Measurements from ENCODE around the gene LLGL2.

LLGL2 gene

DNA sequence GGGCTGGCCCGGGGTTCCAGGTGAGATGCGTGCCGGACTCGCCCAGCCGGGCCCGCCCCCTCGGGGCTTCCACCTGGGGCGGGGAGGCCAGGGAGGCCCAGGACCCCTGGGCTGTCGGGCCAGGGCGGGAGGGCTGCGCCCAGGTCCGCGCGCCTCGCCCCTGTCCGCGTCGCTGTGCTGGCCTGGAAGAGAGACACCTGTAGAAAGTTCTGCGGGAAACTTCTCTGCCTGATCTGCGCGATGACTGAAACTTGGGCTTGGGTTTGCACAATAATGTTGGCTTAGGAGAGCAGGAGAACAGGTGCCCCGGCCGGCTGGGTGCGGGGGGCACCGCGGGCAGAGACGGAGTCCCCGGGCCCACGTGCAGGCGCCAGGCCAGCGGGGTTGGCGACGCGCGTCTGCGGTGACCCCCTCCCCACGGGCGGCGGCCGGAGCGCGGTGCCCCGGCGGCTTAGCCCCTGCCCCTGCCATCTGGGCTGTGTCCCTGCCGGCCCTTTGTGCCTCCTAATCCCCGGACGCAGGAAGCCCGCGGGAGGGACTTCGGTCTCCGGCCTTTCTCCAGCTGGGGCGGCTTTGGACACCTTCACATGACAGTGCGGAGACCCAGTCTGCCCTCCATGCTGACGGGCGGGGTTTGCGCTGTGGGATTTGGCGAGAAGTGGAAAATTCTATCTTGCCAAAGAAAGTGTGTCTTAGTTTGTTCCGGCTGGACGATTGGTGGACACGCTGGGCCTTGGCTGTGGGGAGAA is 483 bp downstream of the LLGL2 start:
- TF ChIP-seq EZH2phosphoT487 (IDR thresholded peaks at IDR 0.05; ENCODE audit: low read length) (no peak), EZH2 (optimal IDR thresholded peaks at IDR 0.05; ENCODE audit: low read depth, low read length) (no peak)
- TF ChIP-seq, protein P1, sequence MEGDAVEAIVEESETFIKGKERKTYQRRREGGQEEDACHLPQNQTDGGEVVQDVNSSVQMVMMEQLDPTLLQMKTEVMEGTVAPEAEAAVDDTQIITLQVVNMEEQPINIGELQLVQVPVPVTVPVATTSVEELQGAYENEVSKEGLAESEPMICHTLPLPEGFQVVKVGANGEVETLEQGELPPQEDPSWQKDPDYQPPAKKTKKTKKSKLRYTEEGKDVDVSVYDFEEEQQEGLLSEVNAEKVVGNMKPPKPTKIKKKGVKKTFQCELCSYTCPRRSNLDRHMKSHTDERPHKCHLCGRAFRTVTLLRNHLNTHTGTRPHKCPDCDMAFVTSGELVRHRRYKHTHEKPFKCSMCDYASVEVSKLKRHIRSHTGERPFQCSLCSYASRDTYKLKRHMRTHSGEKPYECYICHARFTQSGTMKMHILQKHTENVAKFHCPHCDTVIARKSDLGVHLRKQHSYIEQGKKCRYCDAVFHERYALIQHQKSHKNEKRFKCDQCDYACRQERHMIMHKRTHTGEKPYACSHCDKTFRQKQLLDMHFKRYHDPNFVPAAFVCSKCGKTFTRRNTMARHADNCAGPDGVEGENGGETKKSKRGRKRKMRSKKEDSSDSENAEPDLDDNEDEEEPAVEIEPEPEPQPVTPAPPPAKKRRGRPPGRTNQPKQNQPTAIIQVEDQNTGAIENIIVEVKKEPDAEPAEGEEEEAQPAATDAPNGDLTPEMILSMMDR (IDR thresholded peaks at IDR 0.05; ENCODE audit: low read length) = no peak
- peak overlapping the region; percentile 26; the same call in 1 of the 2 replicates for H3K9ac ChIP-seq (ENCODE audit: low read length)
- H3K36me3 ChIP-seq (replicated peaks; ENCODE audit: insufficient read depth, low read length) = no peaks in the 10 kb centered on the region
- H3K9me2 ChIP-seq (replicated peaks; ENCODE audit: insufficient read depth, low read length) = no peaks in the 10 kb centered on the region
- H4K20me1 ChIP-seq (ENCODE audit: insufficient read depth, low read length) = no peaks in the 10 kb centered on the region
- no peaks in the 10 kb centered on the region for H3K9me3 ChIP-seq (replicated peaks; ENCODE audit: insufficient read depth, low read length)
- H3F3A ChIP-seq (ENCODE audit: insufficient read depth, low read length) = 0 out of 2 replicates have a peak, but pooled peaks cover 3% of the 10 kb centered on the region
- H2AFZ ChIP-seq (ENCODE audit: low read length) = peak overlapping the region; percentile 57
- no peak for DNase-seq
- H3K27me3 ChIP-seq (replicated peaks; ENCODE audit: insufficient read depth, low read length) = no peaks in the 10 kb centered on the region
- H3K4me1 ChIP-seq (ENCODE audit: low read length) = peaks cover 11% of the 10 kb centered on the region
- H3K4me2 ChIP-seq (ENCODE audit: low read depth, low read length) = peak overlapping the region; percentile 83
- no peaks in the 10 kb centered on the region for H3K79me2 ChIP-seq (ENCODE audit: low read length)
- no peak overlapping the region for H3K27ac ChIP-seq (ENCODE audit: low read length)
- peak overlapping the region; percentile 61 for H3K4me3 ChIP-seq (ENCODE audit: low read length)

DNA sequence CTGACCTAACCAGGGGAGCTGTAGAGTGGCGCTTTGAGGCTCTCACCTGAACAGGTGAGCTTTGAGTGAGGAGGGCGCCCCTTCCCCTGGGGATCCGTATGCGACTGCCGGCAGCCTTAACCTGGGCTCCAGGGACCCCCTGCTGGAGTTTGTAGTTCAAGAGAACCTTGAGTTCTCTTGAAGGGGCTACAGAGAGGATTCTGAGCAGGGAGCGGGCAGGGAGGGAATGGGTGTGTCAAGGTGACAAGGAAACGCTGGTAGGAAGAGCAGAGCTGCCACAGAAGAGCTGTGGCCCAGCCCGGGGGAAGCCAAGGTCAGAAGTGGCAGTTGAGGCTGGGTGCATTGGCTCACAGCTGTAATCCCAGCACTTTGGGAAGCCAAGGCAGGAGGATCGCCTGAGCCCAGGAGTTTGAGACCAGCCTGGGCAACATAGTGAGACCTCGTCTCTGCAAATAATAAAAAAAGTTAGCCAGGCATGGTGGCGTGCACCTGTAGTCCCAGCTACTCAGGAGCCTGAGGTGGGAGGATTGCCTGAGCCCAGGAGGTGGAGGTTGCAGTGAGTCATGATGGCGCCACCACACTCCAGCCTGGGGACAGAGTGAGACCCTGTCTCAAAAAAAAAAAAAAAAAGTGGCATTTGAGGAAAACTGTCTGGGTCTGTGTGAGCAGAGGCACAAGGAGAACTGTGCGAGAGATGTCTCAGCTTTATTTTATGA is 1.2 kb downstream of the LLGL2 start:
- Histone ChIP-seq H3K4me3 (ENCODE audit: low read length) (peak overlapping the region; percentile 61), H3K4me1 (ENCODE audit: low read length) (peaks cover 11% of the 10 kb centered on the region), H3K27ac (ENCODE audit: low read length) (no peak overlapping the region), H3F3A (ENCODE audit: insufficient read depth, low read length) (0 out of 2 replicates have a peak, but pooled peaks cover 3% of the 10 kb centered on the region), H3K4me2 (ENCODE audit: low read depth, low read length) (peak overlapping the region; percentile 83), H3K36me3 (replicated peaks; ENCODE audit: insufficient read depth, low read length) (no peaks in the 10 kb centered on the region), H3K79me2 (ENCODE audit: low read length) (no peaks in the 10 kb centered on the region), H3K9me2 (replicated peaks; ENCODE audit: insufficient read depth, low read length) (no peaks in the 10 kb centered on the region), H3K9me3 (replicated peaks; ENCODE audit: insufficient read depth, low read length) (no peaks in the 10 kb centered on the region), H2AFZ (ENCODE audit: low read length) (no peak overlapping the region; the same call in 1 of the 2 replicates), H4K20me1 (ENCODE audit: insufficient read depth, low read length) (no peaks in the 10 kb centered on the region), H3K9ac (ENCODE audit: low read length) (no peak overlapping the region), H3K27me3 (replicated peaks; ENCODE audit: insufficient read depth, low read length) (no peaks in the 10 kb centered on the region)
- TF ChIP-seq, protein P1 (IDR thresholded peaks at IDR 0.05; ENCODE audit: low read length) = no peak
- TF ChIP-seq EZH2phosphoT487 (IDR thresholded peaks at IDR 0.05; ENCODE audit: low read length) (no peak), EZH2 (optimal IDR thresholded peaks at IDR 0.05; ENCODE audit: low read depth, low read length) (no peak)
- DNase-seq = no peak

DNA sequence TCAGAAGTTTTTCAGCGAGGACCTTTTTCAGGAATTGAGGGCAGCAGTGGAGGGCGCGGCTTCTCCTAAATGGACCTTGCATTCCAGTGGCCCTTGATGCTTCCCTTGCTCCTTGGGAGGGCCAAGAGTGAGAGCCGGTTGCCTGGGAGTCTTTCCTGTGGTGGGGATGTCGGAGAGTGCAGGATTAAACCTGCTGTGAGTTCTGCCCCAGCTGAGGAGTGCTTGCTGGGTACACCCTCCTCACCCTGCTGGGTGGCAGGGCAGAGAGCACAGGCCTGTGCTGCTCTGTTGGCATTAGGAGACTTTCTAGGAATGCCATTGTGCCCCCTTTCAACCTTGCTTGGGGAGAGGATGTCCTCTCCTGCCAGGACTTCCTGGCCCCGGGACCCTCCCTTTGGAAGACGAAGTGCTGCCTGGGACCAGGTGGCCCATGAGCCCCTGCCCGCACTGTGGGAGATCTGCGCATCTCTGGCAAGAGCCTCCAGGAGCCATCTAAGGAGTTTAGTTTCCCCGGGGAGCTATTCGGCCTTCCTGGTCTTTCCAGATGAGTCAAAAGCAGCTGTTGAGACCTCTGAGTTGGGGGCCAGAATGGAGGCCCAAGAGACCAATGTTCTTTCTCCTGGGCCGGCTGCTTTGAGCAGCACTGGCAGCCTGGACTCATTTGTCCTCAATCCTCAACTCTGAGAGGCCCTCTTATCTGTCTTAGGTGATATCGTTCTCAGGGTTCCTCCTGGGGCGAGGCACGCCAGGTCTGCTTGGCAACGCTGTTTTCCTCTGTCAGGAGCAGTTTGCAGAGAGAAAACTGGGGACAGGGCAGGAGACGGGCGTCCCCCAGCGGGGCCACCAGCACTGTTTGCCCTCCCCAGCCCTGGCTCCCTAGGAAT is 5.6 kb downstream of the LLGL2 start:
- DNase-seq = no peak
- Histone ChIP-seq H3K27ac (ENCODE audit: low read length) (no peak overlapping the region), H3K4me2 (ENCODE audit: low read depth, low read length) (no peak overlapping the region)

More for the DNA sequence above, 5.6 kb downstream of the LLGL2 start:
- TF ChIP-seq EZH2 (optimal IDR thresholded peaks at IDR 0.05; ENCODE audit: low read depth, low read length) (no peak), EZH2phosphoT487 (IDR thresholded peaks at IDR 0.05; ENCODE audit: low read length) (no peak)
- TF ChIP-seq, protein P1 (IDR thresholded peaks at IDR 0.05; ENCODE audit: low read length) = no peak
- peaks cover 6% of the 10 kb centered on the region; the same call in 1 of the 2 replicates for H3K4me1 ChIP-seq (ENCODE audit: low read length)
- no peaks in the 10 kb centered on the region for H3F3A ChIP-seq (ENCODE audit: insufficient read depth, low read length)
- H3K4me3 ChIP-seq (ENCODE audit: low read length) = no peak overlapping the region
- H3K36me3 ChIP-seq (replicated peaks; ENCODE audit: insufficient read depth, low read length) = no peaks in the 10 kb centered on the region
- no peaks in the 10 kb centered on the region for H4K20me1 ChIP-seq (ENCODE audit: insufficient read depth, low read length)
- no peak overlapping the region for H3K9ac ChIP-seq (ENCODE audit: low read length)
- no peaks in the 10 kb centered on the region for H3K9me2 ChIP-seq (replicated peaks; ENCODE audit: insufficient read depth, low read length)
- H3K79me2 ChIP-seq (ENCODE audit: low read length) = no peaks in the 10 kb centered on the region
- no peaks in the 10 kb centered on the region for H3K9me3 ChIP-seq (replicated peaks; ENCODE audit: insufficient read depth, low read length)
- no peak overlapping the region for H2AFZ ChIP-seq (ENCODE audit: low read length)
- H3K27me3 ChIP-seq (replicated peaks; ENCODE audit: insufficient read depth, low read length) = no peaks in the 10 kb centered on the region

Data from MM.1S (cell line).